Skeletal muscle tissue (tissue), 4 donors: ENCODE data around the gene CCNY. TPM values are rescaled to one million over a fixed set of nuclear protein-coding genes. Genes with fewer than 3 reads are reported as not detected.

Experiments used
- H3K27ac ChIP-seq: one replicate; pipeline ENCODE4 v1.7.0; 2013; ENCODE audit warnings: mild to moderate bottlenecking, low read depth, low read length, inconsistent platforms
- H3K27me3 ChIP-seq, 3 donors: one replicate each; pipeline ENCODE4 v1.7.0; 2013; ENCODE audit warnings: low read length in 3 of 3; ENCODE audit not compliant: control insufficient read depth in 3 of 3, insufficient read depth in 3 of 3
- H3K36me3 ChIP-seq, 3 donors: one replicate each; pipeline ENCODE4 v1.7.0; 2013; ENCODE audit warnings: low read length in 3 of 3; ENCODE audit not compliant: control insufficient read depth in 3 of 3, insufficient read depth in 3 of 3
- H3K4me1 ChIP-seq, 3 donors: one replicate each; pipeline ENCODE4 v1.7.0; 2013; ENCODE audit warnings: low read length in 3 of 3, mild to moderate bottlenecking in 3 of 3; ENCODE audit not compliant: control insufficient read depth in 3 of 3, insufficient read depth in 3 of 3
- H3K4me3 ChIP-seq, 3 donors: one replicate each; pipeline ENCODE4 v1.7.0; 2013; ENCODE audit warnings: low read length in 3 of 3
- H3K9ac ChIP-seq, 3 donors: one replicate each; pipeline ENCODE4 v1.7.0; 2013; ENCODE audit warnings: low read length in 3 of 3, mild to moderate bottlenecking in 3 of 3, moderate library complexity in 2 of 3, low read depth in 1 of 3
- H3K9me3 ChIP-seq, 3 donors: one replicate each; pipeline ENCODE4 v1.7.0; 2013; ENCODE audit warnings: low read length in 3 of 3; ENCODE audit not compliant: control insufficient read depth in 3 of 3
- total RNA-seq: library from RNA; depleted of rRNA; stranded (reverse); fragments of >200 nt; gene quantifications from one replicate; pipeline ENCODE4 v1.2.3, GENCODE V29; 2014
- donor health status: Osteomylitis.

CCNY gene
- total RNA-seq, 1 donor from 2014 or later, result 45.9 TPM

GRCh38 chr10:35453855-35454532 is 117.7 kb downstream of the CCNY start:
- peaks cover 33 to 66% (median 46%) of the 10 kb centered on the region in 3 donors for H3K4me1 ChIP-seq
- no peaks in the 10 kb centered on the region for H3K27me3 ChIP-seq
- peak overlapping the region; percentile 58 for H3K27ac ChIP-seq
- H3K9ac ChIP-seq, result peak overlapping the region; percentile 23 to 65 (median 43)
- no peaks in the 10 kb centered on the region for H3K9me3 ChIP-seq
- peak overlapping the region; percentile 17 to 52 (median 41) for H3K4me3 ChIP-seq
- H3K36me3 ChIP-seq, result no peaks in the 10 kb centered on the region

- Histone ChIP-seq H3K4me3 (no peak overlapping the region), H3K36me3 (no peaks in the 10 kb centered on the region), H3K4me1 (peaks cover 45 to 71% (median 45%) of the 10 kb centered on the region in 3 donors), H3K27me3 (no peaks in the 10 kb centered on the region), H3K9ac (no peak overlapping the region), H3K9me3 (no peaks in the 10 kb centered on the region), H3K27ac (no peak overlapping the region)
These were observed 119.9 kb downstream of the CCNY start for GRCh38 chr10:35456153-35456720.

- H3K36me3 ChIP-seq, result no peaks in the 10 kb centered on the region
- no peak overlapping the region for H3K4me3 ChIP-seq
- H3K4me1 ChIP-seq, result peaks cover 44 to 69% (median 45%) of the 10 kb centered on the region in 3 donors
- no peak overlapping the region for H3K27ac ChIP-seq
- no peaks in the 10 kb centered on the region for H3K27me3 ChIP-seq
- no peaks in the 10 kb centered on the region for H3K9me3 ChIP-seq
- no peak overlapping the region for H3K9ac ChIP-seq
These were observed 120.5 kb downstream of the CCNY start for GRCh38 chr10:35456784-35457183.

- Histone ChIP-seq H3K27ac (peak overlapping the region; percentile 17), H3K4me1 (peaks cover 60 to 78% (median 62%) of the 10 kb centered on the region in 3 donors), H3K27me3 (no peaks in the 10 kb centered on the region), H3K9me3 (no peaks in the 10 kb centered on the region), H3K9ac (peak overlapping the region in 1 of 3 donors; percentile 3), H3K36me3 (no peaks in the 10 kb centered on the region), H3K4me3 (no peak overlapping the region)
These were observed 122.5 kb downstream of the CCNY start for GRCh38 chr10:35458500-35459448.

- Histone ChIP-seq H3K4me3 (no peak overlapping the region), H3K27me3 (no peaks in the 10 kb centered on the region), H3K27ac (no peak overlapping the region), H3K4me1 (peaks cover 59 to 78% (median 61%) of the 10 kb centered on the region in 3 donors), H3K36me3 (no peaks in the 10 kb centered on the region), H3K9ac (no peak overlapping the region), H3K9me3 (no peaks in the 10 kb centered on the region)
These were observed 123.1 kb downstream of the CCNY start for GRCh38 chr10:35459449-35459847.

- Histone ChIP-seq H3K4me3 (peak overlapping the region in 1 of 3 donors; percentile 8), H3K9me3 (no peaks in the 10 kb centered on the region), H3K27me3 (no peaks in the 10 kb centered on the region), H3K9ac (no peak overlapping the region), H3K27ac (peak overlapping the region; percentile 3), H3K36me3 (no peaks in the 10 kb centered on the region), H3K4me1 (peaks cover 50 to 74% (median 59%) of the 10 kb centered on the region in 3 donors)
These were observed 124.6 kb downstream of the CCNY start for GRCh38 chr10:35460852-35461460.

- H3K9ac ChIP-seq, result no peak overlapping the region
- H3K36me3 ChIP-seq, result no peaks in the 10 kb centered on the region
- peaks cover 54 to 76% (median 62%) of the 10 kb centered on the region in 3 donors for H3K4me1 ChIP-seq
- H3K27ac ChIP-seq, result no peak overlapping the region
- no peaks in the 10 kb centered on the region for H3K9me3 ChIP-seq
- H3K4me3 ChIP-seq, result no peak overlapping the region
- H3K27me3 ChIP-seq, result no peaks in the 10 kb centered on the region
These were observed 126.2 kb downstream of the CCNY start for GRCh38 chr10:35462491-35462934.

- H3K36me3 ChIP-seq, result no peaks in the 10 kb centered on the region
- no peaks in the 10 kb centered on the region for H3K9me3 ChIP-seq
- no peak overlapping the region for H3K9ac ChIP-seq
- H3K27ac ChIP-seq, result no peak overlapping the region
- H3K4me1 ChIP-seq, result peaks cover 54 to 72% (median 62%) of the 10 kb centered on the region in 3 donors
- H3K4me3 ChIP-seq, result no peak overlapping the region
- no peaks in the 10 kb centered on the region for H3K27me3 ChIP-seq
These were observed 127.0 kb downstream of the CCNY start for GRCh38 chr10:35463105-35463867.

- H3K9me3 ChIP-seq, result no peaks in the 10 kb centered on the region
- H3K36me3 ChIP-seq, result no peaks in the 10 kb centered on the region
- no peak overlapping the region for H3K27ac ChIP-seq
- no peak overlapping the region for H3K4me3 ChIP-seq
- peaks cover 48 to 66% (median 62%) of the 10 kb centered on the region in 3 donors for H3K4me1 ChIP-seq
- no peak overlapping the region for H3K9ac ChIP-seq
- H3K27me3 ChIP-seq, result no peaks in the 10 kb centered on the region
These were observed 127.6 kb downstream of the CCNY start for GRCh38 chr10:35463878-35464277.
